GM23248 (cell line): ENCODE results near the gene ADAM15. TPM values are rescaled to one million over a fixed set of nuclear protein-coding genes. Genes with fewer than 3 reads are reported as not detected.
A peak's percentile ranks its signal among the peaks of the same experiment; 100 is the strongest.

Source experiments
- DNase-seq: peaks from one replicate; pipeline ENCODE4 v3.0.0-alpha.2; 2015
- H2AFZ ChIP-seq: fragments of 200-600 bp; sonication (generic); 2 replicates; pipeline ENCODE4 v1.6.1; 2016; ENCODE audit warnings: antibody characterized with exemption
- H3F3A ChIP-seq: fragments of 200-600 bp; sonication (generic); 2 replicates; pipeline ENCODE4 v1.6.1; 2016; ENCODE audit warnings: mild to moderate bottlenecking, antibody characterized with exemption, mixed run types; ENCODE audit not compliant: insufficient read depth
- H3K27ac ChIP-seq: fragments of 200-600 bp; sonication (generic); 2 replicates; pipeline ENCODE4 v1.5.1; 2016; ENCODE audit warnings: mild to moderate bottlenecking
- H3K27me3 ChIP-seq: fragments of 200-600 bp; sonication (generic); replicated peaks from 2 replicates; pipeline ENCODE4 v1.6.1; 2016; ENCODE audit warnings: mild to moderate bottlenecking; ENCODE audit not compliant: insufficient read depth
- H3K36me3 ChIP-seq: fragments of 200-600 bp; sonication (generic); 2 replicates; pipeline ENCODE4 v1.6.1; 2016; ENCODE audit warnings: low read depth, mild to moderate bottlenecking
- H3K4me1 ChIP-seq: fragments of 200-600 bp; sonication (generic); 2 replicates; pipeline ENCODE4 v1.6.1; 2016; ENCODE audit warnings: mild to moderate bottlenecking; ENCODE audit not compliant: insufficient read depth
- H3K4me2 ChIP-seq: fragments of 200-600 bp; sonication (generic); one replicate; pipeline ENCODE4 v1.6.1; 2016; ENCODE audit warnings: mild to moderate bottlenecking; ENCODE audit not compliant: unreplicated experiment
- H3K4me3 ChIP-seq: fragments of 200-600 bp; sonication (generic); 2 replicates; pipeline ENCODE4 v1.5.1; 2016; ENCODE audit warnings: mild to moderate bottlenecking
- H3K79me2 ChIP-seq: fragments of 200-600 bp; sonication (generic); 2 replicates; pipeline ENCODE4 v1.6.1; 2016; ENCODE audit warnings: mild to moderate bottlenecking; ENCODE audit not compliant: insufficient read depth
- H3K9ac ChIP-seq: fragments of 200-600 bp; sonication (generic); 2 replicates; pipeline ENCODE4 v1.6.1; 2016; ENCODE audit warnings: mild to moderate bottlenecking
- H3K9me2 ChIP-seq: fragments of 200-600 bp; sonication (generic); 2 replicates; pipeline ENCODE4 v1.6.1; 2016; ENCODE audit warnings: mixed run types, mild to moderate bottlenecking, moderate library complexity; ENCODE audit not compliant: insufficient read depth
- H3K9me3 ChIP-seq: fragments of 200-600 bp; sonication (generic); one replicate; pipeline ENCODE4 v1.6.1; 2017; ENCODE audit warnings: low read depth
- H4K20me1 ChIP-seq: fragments of 200-600 bp; sonication (generic); 2 replicates; pipeline ENCODE4 v1.6.0; 2016; ENCODE audit not compliant: insufficient read depth
- EZH2 ChIP-seq: fragments of 200-600 bp; sonication (generic); IDR thresholded peaks from 2 replicates; pipeline ENCODE4 v1.6.1; 2018; ENCODE audit warnings: antibody characterized with exemption, mild to moderate bottlenecking; ENCODE audit not compliant: insufficient read depth, poor library complexity, severe bottlenecking
- EZH2phosphoT487 ChIP-seq: fragments of 200-600 bp; sonication (generic); IDR thresholded peaks from 2 replicates; pipeline ENCODE4 v1.6.1; 2018; ENCODE audit warnings: antibody characterized with exemption, moderate library complexity, mild to moderate bottlenecking, low read depth; ENCODE audit not compliant: insufficient read depth
- WGBS, 2 experiments: methylation state at CpG; one replicate each; pipeline ENCODE4 v1.1.6; 2015 to 2017; ENCODE audit warnings: low lambda C conversion rate in 2 of 2, low coverage in 1 of 2; ENCODE audit errors: missing lambda C conversion rate in 2 of 2; 5-methylcytosine and 5-hydroxymethylcytosine counted together
- in situ Hi-C: fragments of 300-500 bp; cut with MboI; formaldehyde crosslinking; loops from 2 replicates; pipeline ENCODE4 v1.15.0; 2020
- polyA plus RNA-seq: library from polyadenylated mRNA; unstranded; fragments of >200 nt; fragmentation: Nextera tagmentation; extraction: Ambion mirVana; gene quantifications from 2 replicates; pipeline ENCODE4 v1.2.1, GENCODE V29; 2016
- total RNA-seq: library from RNA; depleted of rRNA; stranded (reverse); fragments of >200 nt; shearing (Covaris generic); gene quantifications from 2 replicates; pipeline ENCODE4 v1.2.3, GENCODE V29; 2014

Gene ADAM15
- total and polyA plus RNA-seq, 2 experiments from 2014 or later = 73.0 to 85.6 TPM

- 79 to 81% methylated on average over 12 of the region's 12 CpGs for WGBS, 2 experiments
- H3K36me3 ChIP-seq = no peaks in the 10 kb centered on the region
- H3F3A ChIP-seq = 0 out of 2 replicates have a peak, but pooled peaks cover 6% of the 10 kb centered on the region
- H3K4me2 ChIP-seq = no peak overlapping the region
- no peaks in the 10 kb centered on the region for H3K9me3 ChIP-seq
- H2AFZ ChIP-seq = no peak overlapping the region
- in situ Hi-C loops = loop anchor here (5.0 kb wide), 1 partner anchor 75 kb away; no protein-coding TSS in a partner anchor
- no peak for DNase-seq
- H4K20me1 ChIP-seq = no peaks in the 10 kb centered on the region
- TF ChIP-seq EZH2phosphoT487 (no peak), EZH2 (no peak)
- H3K79me2 ChIP-seq = no peaks in the 10 kb centered on the region
- no peak overlapping the region for H3K9ac ChIP-seq
- no peak overlapping the region for H3K27ac ChIP-seq
- no peaks in the 10 kb centered on the region for H3K9me2 ChIP-seq
- no peaks in the 10 kb centered on the region for H3K4me1 ChIP-seq
- peaks cover 17% of the 10 kb centered on the region for H3K27me3 ChIP-seq
- H3K4me3 ChIP-seq = no peak overlapping the region
Measured at GRCh38 chr1:155092641-155093040, 41.5 kb downstream of the ADAM15 start.

GRCh38 chr1:155093911-155094621 lies 43.0 kb downstream of the ADAM15 start:
- TF ChIP-seq EZH2 (no peak), EZH2phosphoT487 (no peak)
- H3K4me1 ChIP-seq = no peaks in the 10 kb centered on the region
- no peaks in the 10 kb centered on the region for H3K36me3 ChIP-seq
- no peaks in the 10 kb centered on the region for H3K9me2 ChIP-seq
- H3K27ac ChIP-seq = no peak overlapping the region
- H4K20me1 ChIP-seq = no peaks in the 10 kb centered on the region
- peak overlapping the region; percentile 49; the same call in 1 of the 2 replicates for H2AFZ ChIP-seq
- no peak overlapping the region for H3K4me2 ChIP-seq
- H3K27me3 ChIP-seq = peaks cover 17% of the 10 kb centered on the region
- no peaks in the 10 kb centered on the region for H3K79me2 ChIP-seq
- H3F3A ChIP-seq = 0 out of 2 replicates have a peak, but pooled peaks cover 6% of the 10 kb centered on the region
- in situ Hi-C loops = loop anchor here (5.0 kb wide), 1 partner anchor 73 kb away; no protein-coding TSS in a partner anchor
- 13 to 16% methylated on average over 13 of the region's 13 CpGs for WGBS, 2 experiments
- H3K9ac ChIP-seq = no peak overlapping the region
- H3K4me3 ChIP-seq = no peak overlapping the region
- H3K9me3 ChIP-seq = no peaks in the 10 kb centered on the region
- DNase-seq = peak; percentile 58

- H3K4me3 ChIP-seq = no peak overlapping the region
- no peaks in the 10 kb centered on the region for H3K4me1 ChIP-seq
- H3K9me3 ChIP-seq = no peaks in the 10 kb centered on the region
- in situ Hi-C loops = loop anchor here (5.0 kb wide), 1 partner anchor 73 kb away; no protein-coding TSS in a partner anchor
- H3K4me2 ChIP-seq = no peak overlapping the region
- WGBS, 2 experiments = 77 to 85% methylated on average over 2 of the region's 2 CpGs
- no peaks in the 10 kb centered on the region for H3K36me3 ChIP-seq
- DNase-seq = no peak
- H3K9me2 ChIP-seq = no peaks in the 10 kb centered on the region
- H2AFZ ChIP-seq = no peak overlapping the region
- H3K9ac ChIP-seq = no peak overlapping the region
- no peaks in the 10 kb centered on the region for H4K20me1 ChIP-seq
- H3K79me2 ChIP-seq = no peaks in the 10 kb centered on the region
- peaks cover 17% of the 10 kb centered on the region for H3K27me3 ChIP-seq
- TF ChIP-seq EZH2phosphoT487 (no peak), EZH2 (no peak)
- H3F3A ChIP-seq = 0 out of 2 replicates have a peak, but pooled peaks cover 6% of the 10 kb centered on the region
- no peak overlapping the region for H3K27ac ChIP-seq
Measured at GRCh38 chr1:155094622-155094948, 43.5 kb downstream of the ADAM15 start.

GRCh38 chr1:155099331-155099730 lies 48.2 kb downstream of the ADAM15 start:
- H3K4me2 ChIP-seq = no peak overlapping the region
- no peaks in the 10 kb centered on the region for H3K4me1 ChIP-seq
- peaks cover 19% of the 10 kb centered on the region for H3K27me3 ChIP-seq
- no peaks in the 10 kb centered on the region for H3K36me3 ChIP-seq
- H4K20me1 ChIP-seq = no peaks in the 10 kb centered on the region
- no peak overlapping the region for H3K27ac ChIP-seq
- DNase-seq = no peak
- H3F3A ChIP-seq = 0 out of 2 replicates have a peak, but pooled peaks cover 6% of the 10 kb centered on the region
- H3K9me2 ChIP-seq = no peaks in the 10 kb centered on the region
- no peaks in the 10 kb centered on the region for H3K79me2 ChIP-seq
- TF ChIP-seq EZH2 (no peak), EZH2phosphoT487 (no peak)
- no peak overlapping the region for H2AFZ ChIP-seq
- no peak overlapping the region for H3K9ac ChIP-seq
- in situ Hi-C loops = no loop called here
- no peak overlapping the region for H3K4me3 ChIP-seq
- H3K9me3 ChIP-seq = no peaks in the 10 kb centered on the region
- WGBS, 2 experiments = 63 to 69% methylated on average over 7 of the region's 7 CpGs
